ENCODE data around the gene AHCYL2. TPM values are rescaled to one million over a fixed set of nuclear protein-coding genes. Genes with fewer than 3 reads are reported as not detected.
"Not testable (repeated sequence)": the region's sequence is repeated elsewhere in the genome, so short reads cannot be mapped to it uniquely, and the experiment has no call there.

The AHCYL2 gene
- total RNA-seq, 1 donor from 2014 or later = 29.5 TPM

DNA sequence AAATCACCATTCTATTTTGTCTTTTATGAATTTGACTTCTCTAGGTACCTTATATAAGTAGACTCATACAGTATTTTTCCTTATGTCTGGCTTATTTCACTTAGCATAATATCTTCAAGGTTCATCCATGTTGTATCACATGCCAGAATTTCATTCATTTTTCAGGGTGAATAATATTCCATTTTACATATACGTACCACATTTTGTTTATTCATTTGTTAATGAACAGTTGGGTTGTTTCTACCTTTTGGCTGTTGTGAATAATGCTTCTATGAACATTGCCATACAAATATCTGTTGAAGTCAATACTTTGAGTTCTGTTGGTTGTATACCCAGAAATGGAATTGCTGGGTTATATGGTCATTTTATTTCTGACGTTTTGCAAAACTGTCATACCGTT, 20.7 kb downstream of the AHCYL2 start:
- DNase-seq = no peak

DNA sequence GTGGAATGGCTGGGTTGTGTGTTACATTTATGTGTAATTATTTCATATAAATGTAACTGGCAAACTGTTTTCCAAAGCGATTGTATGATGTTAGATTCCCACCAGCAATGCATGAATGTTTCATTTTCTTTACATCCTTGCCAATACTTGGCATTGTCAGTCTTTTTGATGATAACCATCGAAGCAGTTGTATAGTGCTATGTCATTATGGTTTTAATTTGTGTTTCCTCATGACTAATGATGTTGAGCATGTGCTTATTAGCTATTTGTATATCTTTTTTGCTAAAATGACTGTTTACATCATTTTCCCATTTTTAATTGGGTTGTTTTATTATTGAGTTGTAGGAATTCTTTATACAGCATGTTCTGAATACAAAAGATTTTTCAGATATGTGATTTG, 22.3 kb downstream of the AHCYL2 start:
- DNase-seq = no peak

DNA sequence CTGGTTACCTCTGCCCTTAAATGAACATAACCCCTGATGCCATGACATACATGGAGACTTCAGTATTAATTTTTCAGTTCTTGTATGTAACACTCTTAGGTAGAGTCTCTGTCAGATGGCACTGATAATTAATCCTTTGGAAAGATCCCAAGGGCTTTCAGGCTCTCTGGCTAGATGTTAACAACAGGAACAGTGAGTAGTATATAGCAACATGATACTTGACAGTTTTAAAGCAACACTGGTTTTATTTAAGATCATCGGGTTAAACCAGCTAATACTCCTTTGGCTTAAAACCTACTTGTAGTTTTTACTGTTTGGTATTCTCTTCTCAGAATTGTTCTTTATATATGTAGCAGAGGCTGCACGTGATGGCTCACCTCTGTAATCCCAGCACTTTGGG, 27.3 kb downstream of the AHCYL2 start:
- no peak for DNase-seq

- DNase-seq = not testable (repeated sequence)
Measured at GRCh38 chr7:129252603-129253002, 27.8 kb downstream of the AHCYL2 start.

GRCh38 chr7:129255800-129256199, 31.0 kb downstream of the AHCYL2 start:
- no peak for DNase-seq

DNA sequence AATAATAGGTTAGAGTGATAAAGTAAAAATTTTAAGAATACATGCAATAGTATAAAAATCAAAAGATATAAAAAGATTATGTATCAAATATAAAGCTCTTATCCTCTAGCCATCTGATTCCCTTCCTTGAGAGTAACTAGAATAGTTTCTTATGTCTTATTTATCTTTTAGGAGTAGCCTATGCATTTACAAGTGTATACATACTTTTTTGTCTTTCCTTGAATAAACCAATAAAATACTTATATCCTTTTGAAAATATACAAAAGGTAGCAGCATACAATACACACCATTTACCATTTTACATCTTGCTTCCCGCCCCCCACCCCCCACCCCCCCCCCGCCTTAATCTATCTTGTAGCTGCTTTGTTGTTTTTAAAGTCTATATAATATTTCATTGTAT, 31.4 kb downstream of the AHCYL2 start:
- no peak for DNase-seq

GRCh38 chr7:129257168-129257567, 32.3 kb downstream of the AHCYL2 start:
- DNase-seq = no peak

DNA sequence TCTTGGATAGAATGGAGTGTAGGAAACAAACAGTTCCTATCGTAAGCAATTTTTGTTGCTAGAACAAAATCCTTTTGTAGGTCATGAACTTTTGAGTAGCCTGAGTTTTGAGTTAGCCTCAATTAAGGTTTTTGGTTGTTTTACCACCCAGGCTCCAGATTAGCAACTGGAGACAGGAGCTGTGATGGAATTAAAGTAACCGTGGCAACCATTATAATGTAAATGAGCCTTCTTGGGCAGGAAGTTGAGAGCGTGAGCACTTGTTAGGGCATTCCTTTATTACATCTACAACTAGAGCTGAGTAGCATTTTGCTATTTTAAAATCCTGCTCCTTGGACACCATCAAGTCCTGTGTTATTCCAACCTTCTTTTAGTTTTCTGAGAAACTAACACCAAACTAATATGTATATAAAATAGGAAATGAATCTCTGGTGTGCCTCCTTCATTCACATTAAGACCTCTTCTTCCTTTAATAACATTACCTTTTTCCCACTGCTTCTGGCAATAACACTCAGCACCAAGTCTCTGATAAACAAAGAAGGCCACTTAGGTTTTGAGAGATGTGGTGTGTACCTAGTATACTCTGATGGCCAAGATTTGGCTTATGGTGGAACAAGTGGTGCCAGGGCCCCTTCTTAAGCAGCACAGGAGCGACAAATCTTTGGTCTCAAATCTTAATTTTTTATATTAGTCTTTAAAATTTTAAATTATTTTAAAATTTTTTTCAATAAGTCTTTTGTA, 34.0 kb downstream of the AHCYL2 start:
- peak; percentile 6 for DNase-seq

DNA sequence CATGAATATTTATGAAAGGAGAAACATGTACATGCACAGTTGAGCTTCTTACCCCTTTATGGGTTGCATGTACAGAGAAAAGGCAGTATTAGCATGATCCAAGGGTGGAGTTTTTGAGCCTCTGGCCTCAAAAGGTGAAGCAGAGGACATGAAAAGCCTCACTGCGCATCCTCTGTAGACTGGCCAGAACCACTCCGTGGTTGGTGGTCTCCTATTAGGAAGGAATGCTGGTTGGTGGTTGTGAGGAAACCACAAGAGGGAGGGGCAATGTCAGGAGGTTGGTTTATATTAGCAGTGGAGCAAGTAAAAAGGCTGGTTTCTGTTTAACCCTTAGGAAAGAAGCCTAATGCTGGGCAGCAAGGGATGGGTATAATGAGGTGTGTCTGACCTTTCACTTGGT, 37.5 kb downstream of the AHCYL2 start:
- DNase-seq = no peak

GRCh38 chr7:129263168-129263567, 38.3 kb downstream of the AHCYL2 start:
- DNase-seq = no peak

GRCh38 chr7:129264534-129264933, 39.7 kb downstream of the AHCYL2 start:
- no peak for DNase-seq

DNA sequence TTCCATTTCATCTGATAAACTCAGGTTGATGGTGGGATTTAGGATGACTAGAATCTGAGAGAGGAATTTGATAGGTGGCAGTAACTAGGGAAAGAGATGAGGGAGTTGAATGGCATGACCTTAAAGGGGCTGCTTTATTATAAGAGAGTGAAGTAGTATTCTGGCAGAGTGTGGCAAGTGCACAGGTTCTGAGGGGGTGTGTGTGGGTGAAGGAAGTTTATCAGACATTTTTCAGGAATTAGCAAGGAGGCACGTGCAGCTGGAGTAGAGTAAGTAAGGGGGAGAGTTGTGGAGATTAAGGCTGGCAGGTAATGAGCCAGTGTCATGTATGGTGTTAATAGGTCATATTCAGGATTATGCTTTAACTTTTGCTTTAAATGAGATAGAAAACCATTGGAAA, 40.5 kb downstream of the AHCYL2 start:
- no peak for DNase-seq

DNA sequence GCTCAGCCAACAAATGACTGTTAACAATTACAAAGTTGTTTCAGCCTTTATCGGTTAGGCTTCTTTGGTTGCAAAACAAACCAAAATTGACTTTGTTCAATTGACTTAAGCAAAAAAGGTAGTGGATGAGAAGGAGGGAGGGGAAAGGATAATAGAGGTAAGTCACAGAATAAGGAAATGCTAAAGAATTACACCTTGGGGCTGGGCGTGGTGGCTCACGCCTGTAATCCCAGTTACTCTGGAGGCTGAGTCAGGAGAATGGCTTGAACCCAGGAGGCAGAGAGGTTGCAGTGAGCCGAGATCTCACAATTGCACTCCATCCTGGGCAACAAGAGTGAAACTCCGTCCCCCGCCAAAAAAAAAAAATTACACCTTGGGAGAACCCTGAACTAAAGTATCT, 41.4 kb downstream of the AHCYL2 start:
- DNase-seq = no peak

DNA sequence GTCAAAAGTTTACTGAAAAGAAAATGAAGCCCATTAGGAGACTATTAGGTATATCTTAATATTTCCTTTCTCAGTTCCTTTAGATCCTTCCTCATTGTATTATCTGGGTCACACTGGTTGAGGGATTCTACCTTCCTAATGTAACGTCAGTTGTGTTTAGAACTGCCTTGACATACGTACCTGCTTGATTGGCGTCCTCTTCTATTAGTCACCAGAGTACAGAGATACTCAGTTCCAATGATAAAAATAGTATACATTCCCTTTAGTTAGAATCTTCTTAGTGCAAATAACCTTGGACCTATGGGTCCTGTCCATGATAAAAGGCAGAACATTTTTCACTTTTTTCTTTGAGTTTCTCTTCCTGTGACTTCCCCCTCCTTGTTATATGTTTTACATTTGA, 45.2 kb downstream of the AHCYL2 start:
- DNase-seq = no peak

DNA sequence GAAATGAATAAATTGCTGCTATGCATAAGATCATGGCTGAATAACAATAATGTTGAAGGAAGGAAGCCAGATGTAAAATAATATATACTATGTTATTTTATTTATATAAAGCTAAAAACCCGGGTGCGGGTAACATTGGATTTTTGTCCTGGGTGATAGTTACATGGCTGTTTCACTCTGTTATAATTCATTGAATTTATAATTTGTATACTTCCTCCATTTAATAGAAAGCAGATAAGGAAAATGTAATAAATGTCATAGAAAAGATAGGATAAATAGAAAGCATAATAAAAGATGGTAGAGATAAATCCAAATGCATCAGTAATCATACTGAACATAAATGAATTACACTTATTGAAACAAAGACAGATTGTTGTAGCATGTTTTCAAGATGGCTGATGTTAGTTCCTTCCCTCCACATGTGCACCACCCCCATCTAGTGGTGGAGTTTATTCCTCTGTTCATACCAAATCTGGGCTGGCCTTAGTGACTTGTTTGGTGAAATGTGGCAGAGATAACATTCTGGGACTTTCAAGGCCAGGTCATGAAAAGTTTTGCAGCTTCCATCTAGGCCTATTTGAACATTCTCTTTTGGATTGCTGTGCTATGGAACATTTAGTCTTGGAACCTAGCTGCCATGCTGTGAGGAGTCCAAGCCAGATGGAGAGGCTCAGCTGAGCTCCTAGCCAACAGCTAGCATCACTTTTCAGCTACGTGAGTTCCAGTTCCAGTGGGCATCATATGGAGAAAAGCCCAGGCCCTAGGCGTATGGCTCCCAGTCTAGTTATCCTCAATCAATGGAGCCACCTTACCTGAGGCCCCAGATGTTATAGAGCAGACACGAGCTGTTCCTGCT, 46.9 kb downstream of the AHCYL2 start:
- peak; percentile 23 for DNase-seq

DNA sequence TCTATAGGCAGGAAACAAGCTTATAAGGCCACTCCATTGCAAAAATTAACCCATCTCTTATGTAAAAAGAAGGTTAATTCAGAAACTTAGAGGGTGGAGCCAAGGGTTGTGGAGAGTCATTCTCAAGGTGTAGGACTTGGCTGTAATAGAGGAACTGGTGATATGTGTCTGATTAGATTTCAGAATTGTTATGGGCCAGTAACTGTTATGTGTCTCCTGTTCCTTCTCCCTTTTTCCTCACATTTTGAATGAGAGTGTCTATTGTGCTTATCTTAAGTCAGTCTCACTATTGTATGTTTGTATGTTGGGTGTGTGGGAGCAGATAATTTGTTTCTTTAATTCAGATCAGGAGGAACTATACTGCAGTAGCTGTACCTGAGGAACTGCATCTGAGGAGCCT, 49.1 kb downstream of the AHCYL2 start:
- no peak for DNase-seq

- DNase-seq = no peak
Measured at GRCh38 chr7:129277629-129278028, 52.8 kb downstream of the AHCYL2 start.

DNA sequence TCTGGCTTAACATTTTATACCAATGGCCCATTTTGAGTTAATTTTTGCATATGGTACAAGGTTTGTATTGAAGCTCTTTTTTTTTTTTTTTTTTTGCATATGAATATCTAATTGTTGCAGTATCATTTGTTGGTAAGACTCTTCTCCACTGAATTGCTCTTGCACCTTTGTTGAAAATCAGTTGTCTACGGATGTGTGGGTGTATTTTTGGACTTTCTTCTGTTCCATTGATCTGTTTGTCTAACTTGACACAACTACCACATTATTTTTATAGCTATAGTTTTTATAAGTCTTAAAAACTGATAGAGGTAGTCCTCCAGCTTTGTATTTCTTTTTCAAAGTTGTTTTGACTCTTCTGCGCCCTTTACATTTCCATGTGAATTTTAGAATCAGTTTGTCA, 53.9 kb downstream of the AHCYL2 start:
- no peak for DNase-seq

- no peak for DNase-seq
Measured at GRCh38 chr7:129279757-129280156, 54.9 kb downstream of the AHCYL2 start.

GRCh38 chr7:129281163-129281562, 56.3 kb downstream of the AHCYL2 start:
- DNase-seq = no peak

GRCh38 chr7:129282865-129283264, 58.0 kb downstream of the AHCYL2 start:
- DNase-seq = no peak

DNA sequence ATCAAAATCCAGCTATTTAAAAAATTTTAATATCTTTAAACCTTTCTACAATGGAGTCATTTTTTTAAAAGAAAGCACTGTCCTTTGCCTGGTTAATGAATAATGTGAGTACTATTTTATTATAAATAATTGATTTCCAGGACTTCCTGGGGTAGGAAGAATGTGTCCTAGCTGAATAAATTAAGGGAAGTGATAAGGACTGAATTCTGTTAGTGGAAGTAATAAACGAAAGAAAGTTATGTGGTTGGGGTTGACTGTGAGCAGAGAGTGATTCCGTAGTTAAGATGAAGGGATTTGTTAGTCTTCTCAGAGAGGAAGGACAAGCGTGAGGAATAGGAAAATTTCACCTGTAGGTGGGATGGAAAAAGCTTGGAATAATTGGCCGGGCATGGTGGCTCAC, 59.1 kb downstream of the AHCYL2 start:
- no peak for DNase-seq

DNA sequence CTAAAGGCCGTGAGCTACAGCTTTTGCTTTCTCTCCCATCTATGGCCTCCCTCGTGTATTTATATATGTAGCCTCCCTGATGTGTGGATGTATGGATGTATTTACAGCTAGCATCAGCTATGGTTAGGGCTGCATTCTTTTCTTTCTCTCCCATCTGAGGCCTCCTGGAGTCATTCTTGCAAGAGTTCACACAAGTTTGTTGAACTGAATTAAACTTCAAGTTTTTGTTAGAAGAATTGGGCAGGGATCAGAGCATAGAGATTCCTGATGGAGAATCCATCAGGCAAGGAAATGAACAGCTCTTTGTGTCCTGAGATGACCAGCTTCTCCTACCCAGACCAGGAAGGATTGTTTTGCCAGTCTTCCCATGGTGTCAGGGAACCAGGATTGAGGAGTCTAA, 60.3 kb downstream of the AHCYL2 start:
- peak; percentile 37 for DNase-seq

DNA sequence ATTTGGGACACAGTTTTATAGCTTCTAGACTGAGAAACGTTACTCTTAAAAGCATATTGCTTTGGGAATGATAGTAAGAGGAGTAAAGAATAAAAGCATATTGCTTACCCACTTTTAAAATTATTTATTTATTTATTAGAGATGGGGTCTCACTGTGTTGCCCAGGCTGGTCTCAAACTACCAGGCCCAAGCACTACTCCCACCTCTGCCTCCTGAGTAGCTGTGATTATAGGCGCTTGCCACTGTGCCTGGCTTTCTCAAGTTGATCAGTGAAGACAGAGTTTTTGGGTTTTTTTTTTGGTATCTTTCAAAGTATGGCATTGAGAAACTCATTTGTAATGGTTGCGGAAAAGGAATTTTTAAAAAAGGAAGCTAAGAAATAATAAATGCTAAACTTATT, 68.0 kb downstream of the AHCYL2 start:
- DNase-seq = no peak

Measured in tongue (tissue), 2 donors.